Glomerular endothelial cell (primary cell): ENCODE results near the gene SASH1. TPM values are rescaled to one million over a fixed set of nuclear protein-coding genes. Genes with fewer than 3 reads are reported as not detected.

ENCODE experiments used
- DNase-seq: peaks from one replicate; pipeline ENCODE4 v3.0.0-alpha.2; 2011; ENCODE audit warnings: low read depth, low spot score; ENCODE audit errors: extremely low read depth
- total RNA-seq: library from RNA; depleted of rRNA; stranded (reverse); fragments of >200 nt; gene quantifications from 2 replicates; pipeline ENCODE4 v1.2.3, GENCODE V29; 2015

SASH1 gene
- total RNA-seq, 1 donor from 2014 or later: 136 TPM

DNA sequence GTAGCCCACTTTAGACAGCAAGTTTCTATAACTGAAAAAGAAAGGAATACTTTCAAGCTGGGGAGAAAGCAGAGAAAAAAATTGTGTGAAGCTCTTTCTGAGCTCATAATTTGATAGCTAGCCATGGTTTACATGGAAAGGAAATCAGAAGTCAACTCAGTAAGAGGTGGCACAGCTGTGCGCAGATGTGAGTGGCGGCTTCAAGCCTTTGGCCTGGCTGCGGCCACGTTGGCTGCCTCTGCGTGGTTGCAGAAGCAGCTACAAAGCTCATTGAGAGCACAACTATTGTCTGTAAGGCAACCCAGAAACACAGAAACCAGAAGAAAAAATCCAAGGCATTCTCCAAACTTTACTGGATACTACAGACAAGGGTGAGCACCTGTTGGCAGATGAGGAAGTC is 136.9 kb downstream of the SASH1 start:
- DNase-seq: no peak

- no peak for DNase-seq
Measured at GRCh38 chr6:148487461-148487860, 144.8 kb downstream of the SASH1 start.

DNA sequence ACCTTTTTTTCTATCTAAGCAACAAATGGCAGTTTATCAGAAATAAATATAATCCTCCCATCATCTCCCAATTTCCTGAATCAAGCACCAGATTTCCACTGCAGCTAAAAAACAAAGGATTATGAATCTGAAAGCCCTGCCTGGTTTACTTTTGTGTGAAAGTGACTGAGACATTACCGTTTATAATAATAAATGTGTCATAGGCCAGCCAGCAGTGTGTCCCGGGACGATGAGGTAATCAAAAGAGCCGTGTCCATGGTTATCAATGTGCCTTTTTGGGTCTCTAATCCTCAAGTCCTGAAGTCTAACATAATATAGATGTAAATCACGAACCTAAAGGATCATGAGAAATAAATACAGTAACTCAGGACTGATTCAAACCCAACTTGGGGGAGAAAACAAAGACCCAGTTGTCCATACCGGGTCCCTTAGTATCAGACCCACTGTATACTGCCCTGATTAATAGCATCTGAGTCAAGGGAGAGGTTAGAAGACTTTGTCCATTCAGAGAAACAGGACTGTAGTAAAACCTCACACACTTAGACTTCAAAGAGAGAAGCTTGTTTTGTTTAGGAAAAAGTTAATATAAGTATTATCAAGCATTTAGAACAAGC is 149.1 kb downstream of the SASH1 start:
- DNase-seq: no peak

DNA sequence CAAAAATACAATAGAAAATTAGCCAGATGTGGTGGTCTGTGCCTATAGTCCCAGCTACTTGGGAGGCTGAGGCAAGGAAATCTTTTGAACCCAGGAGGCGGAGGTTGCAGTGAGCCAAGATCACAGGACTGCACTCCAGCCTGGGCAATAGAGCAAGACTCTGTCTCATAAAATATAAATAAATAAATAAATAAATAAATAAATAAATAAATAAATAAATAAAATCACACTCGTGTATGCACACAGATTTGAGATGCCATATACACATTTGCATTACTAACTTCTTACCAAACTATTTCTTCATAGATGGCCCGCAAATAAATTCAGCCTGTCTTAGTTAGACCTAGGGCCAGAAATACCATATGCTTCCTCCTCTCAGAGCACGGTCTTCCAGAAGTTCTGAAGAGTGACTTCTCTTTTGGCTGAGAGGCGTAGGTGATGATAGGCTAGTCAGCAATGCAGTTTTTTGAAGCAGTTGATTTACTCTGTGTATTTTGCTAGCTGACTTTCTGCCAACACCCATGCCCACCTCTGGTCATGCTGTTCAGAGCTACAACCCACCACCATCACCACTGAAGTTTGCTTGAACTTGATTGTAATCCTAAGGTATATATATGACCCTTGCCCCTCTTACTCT is 150.1 kb downstream of the SASH1 start:
- DNase-seq: no peak

GRCh38 chr6:148493424-148493823 is 150.8 kb downstream of the SASH1 start:
- no peak for DNase-seq

GRCh38 chr6:148494226-148494625 is 151.6 kb downstream of the SASH1 start:
- no peak for DNase-seq

DNA sequence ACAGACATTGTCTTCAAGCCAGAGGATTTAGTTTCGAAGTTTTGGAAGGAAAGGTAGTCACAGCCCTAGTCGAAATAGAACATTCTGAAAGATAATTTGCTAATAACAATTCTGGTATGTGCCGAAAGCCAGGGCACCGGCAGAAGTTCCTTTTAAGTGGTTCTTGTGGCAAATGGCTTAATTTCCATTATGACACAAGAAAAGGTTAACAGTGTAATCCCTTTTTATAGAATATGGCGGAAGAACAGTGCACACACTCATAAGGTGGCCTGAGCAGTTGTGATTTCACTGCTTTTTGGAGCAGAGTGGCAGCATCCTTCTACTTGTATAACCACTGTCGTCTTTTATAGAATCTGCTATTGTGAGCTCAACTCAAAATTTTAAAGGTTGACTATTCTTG is 152.4 kb downstream of the SASH1 start:
- DNase-seq: no peak

DNA sequence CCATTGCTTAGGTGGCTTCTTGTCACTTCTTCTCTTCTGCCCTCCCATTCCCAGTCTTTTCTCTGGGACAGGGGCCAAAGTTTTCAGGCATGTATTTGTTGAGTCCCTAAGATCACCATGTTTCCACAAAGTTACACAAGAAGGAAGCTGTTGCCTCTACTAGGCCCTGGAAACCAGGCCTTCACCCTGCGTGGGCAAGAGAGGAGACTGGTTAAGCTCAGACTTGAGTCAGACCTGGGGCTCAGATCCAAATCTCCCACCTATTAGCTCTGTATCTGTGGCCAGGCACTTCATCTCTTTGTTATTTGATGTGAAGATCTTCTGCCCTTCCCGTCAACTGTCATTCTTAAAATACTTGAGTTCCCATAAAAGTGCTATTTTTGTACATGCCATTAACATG is 154.6 kb downstream of the SASH1 start:
- DNase-seq: no peak

- no peak for DNase-seq
Measured at GRCh38 chr6:148497717-148498116, 155.1 kb downstream of the SASH1 start.

GRCh38 chr6:148500402-148500801 is 157.8 kb downstream of the SASH1 start:
- DNase-seq: no peak

DNA sequence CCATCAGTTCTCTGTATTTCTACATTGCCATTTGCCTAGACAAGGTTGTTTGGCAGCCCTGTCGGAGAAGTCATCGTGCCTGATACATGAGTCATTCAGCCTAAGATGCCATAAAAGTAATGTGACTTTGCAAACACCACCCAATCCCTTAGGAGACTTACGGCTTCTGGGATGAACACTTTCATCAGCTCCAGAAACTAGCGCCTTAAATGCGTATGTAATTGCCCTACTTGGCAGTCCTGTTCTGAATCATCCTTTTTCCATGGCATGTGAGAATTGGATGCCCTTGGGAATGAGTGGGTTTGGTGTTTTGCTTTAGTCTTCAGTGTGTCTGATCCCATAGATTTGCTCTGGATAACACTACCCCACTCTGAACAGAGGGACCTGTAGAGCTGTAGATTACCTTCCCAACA is 158.5 kb downstream of the SASH1 start:
- no peak for DNase-seq

- DNase-seq: no peak
Measured at GRCh38 chr6:148502083-148502772, 159.6 kb downstream of the SASH1 start.

GRCh38 chr6:148502773-148503135 is 160.1 kb downstream of the SASH1 start:
- DNase-seq: no peak

DNA sequence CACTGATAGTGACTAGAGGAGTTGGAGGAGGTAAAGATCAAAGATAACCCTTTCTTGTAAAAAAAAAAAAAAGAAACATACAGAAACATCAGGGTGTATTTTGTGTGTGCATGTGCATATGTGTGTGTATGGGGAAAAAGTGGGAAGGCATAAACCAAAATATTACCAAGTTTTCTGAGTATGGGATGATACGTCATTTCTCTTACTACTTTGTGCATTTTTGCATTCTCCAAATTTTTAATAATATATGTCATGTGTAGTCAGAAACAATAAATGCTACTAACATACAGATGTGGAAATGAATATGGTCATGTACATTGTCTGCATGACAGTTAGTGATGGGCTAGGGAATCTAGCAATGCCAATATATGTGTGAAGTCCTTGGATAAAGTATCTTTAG is 161.1 kb downstream of the SASH1 start:
- no peak for DNase-seq

DNA sequence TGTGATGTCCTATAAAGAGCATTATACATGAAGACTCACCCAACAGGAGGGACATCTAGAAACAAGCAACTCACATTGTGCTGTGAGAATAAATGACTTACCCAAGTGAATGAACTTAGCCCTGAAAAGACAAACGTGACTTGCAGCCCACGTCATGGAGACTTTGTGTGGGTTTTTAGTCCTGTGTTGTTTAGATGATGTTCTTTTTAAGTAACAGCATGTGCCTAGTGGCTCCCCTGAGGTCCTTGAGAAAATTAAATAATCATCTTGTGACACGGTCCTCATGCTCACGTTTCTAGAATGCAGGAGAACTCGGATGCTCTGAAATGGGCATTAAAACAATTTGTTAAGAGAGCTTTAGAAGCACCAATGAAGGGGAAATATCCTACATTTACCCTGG is 165.1 kb downstream of the SASH1 start:
- no peak for DNase-seq

DNA sequence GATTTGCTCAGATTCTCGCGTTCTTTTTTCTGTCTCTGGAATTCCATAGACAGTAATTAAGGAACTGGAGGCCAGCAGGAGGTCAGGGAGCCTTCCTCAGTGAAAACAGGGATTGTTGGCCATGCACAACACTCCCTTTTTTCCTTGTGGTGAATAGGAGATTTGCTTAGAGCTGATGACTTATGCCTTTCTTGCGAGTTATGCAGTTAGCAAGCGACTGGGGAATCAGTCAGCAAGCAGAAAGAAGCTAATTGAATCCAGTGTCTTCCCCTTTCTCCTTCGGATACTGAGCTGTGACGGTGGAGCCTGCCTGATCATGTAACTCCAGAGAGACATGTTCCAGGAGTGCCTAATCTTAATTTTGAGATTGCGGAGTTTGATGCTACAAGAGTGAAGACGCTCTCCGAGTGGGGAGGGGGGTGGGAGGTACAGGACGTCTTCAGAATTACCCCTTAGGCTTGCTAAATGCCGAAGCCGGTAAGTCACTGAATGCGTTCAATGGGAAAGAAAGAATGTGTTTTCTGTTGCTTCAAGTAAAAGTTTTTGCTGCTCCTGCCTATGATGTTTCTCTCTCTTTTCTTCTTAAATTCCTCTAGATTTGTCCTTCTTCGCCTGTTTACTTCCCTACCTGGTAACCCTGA is 165.9 kb downstream of the SASH1 start:
- no peak for DNase-seq

GRCh38 chr6:148509119-148509799 is 166.6 kb downstream of the SASH1 start:
- DNase-seq: no peak

DNA sequence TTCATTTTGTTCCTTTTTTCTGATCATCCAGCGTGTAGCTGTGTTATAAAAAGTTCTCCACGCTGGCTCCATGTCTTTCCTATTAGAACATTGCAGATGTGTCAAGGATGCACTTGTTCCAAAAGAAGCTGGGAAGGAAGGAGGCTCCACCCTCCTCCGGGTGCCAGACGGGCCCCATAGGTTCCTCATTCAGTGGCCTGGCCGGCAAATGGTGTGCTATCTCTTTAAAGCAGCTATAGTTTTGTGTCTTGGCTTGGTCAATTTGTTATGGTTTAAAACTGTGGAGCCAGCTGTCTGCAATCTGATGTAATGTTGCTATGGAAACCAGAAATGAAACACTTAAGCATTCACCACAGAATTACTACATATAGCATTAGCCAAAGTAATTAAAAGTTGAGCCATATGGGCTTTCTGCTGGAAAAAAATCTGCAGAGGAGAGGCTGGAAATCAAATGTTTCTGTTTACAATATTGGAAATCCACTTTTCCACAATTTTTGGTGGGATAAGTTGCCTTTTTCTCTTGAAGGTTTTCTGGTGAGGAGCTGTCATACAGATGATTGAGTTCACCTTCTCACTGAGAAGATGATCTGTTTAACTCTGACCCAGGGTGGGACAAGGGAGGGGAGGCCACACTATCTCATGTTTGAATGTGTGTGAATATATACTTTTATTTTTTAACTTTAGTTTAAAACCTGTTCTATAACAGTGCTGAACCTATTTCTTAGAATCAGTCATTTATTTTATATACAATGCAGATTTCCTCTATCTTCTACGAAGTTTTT is 167.4 kb downstream of the SASH1 start:
- DNase-seq: no peak

GRCh38 chr6:148513145-148514071 is 170.8 kb downstream of the SASH1 start:
- no peak for DNase-seq
